Mesodermal cell (in vitro differentiated cells): ENCODE results near the gene NHSL2.

Source experiments
- H3K27ac ChIP-seq: 2 replicates; pipeline ENCODE4 v1.7.0; 2013; ENCODE audit warnings: mild to moderate bottlenecking, low read depth, low read length, moderate library complexity; ENCODE audit not compliant: severe bottlenecking
- H3K36me3 ChIP-seq: 2 replicates; pipeline ENCODE4 v1.7.1; 2013; ENCODE audit warnings: mild to moderate bottlenecking, low read length, moderate library complexity; ENCODE audit not compliant: control insufficient read depth, insufficient read depth
- H3K4me1 ChIP-seq: one replicate; pipeline ENCODE4 v1.7.1; 2013; ENCODE audit warnings: mild to moderate bottlenecking, low read length; ENCODE audit not compliant: insufficient read depth, control insufficient read depth, poor library complexity, severe bottlenecking
- H3K4me3 ChIP-seq: 2 replicates; pipeline ENCODE4 v1.7.0; 2013; ENCODE audit warnings: low read length, control low read depth, mild to moderate bottlenecking; ENCODE audit not compliant: insufficient read depth, poor library complexity, severe bottlenecking; ENCODE audit errors: extremely low read depth
- H3K9me3 ChIP-seq: 2 replicates; pipeline ENCODE4 v1.7.1; 2013; ENCODE audit warnings: mild to moderate bottlenecking, low read length, moderate library complexity; ENCODE audit not compliant: control insufficient read depth
- WGBS, 2 experiments: methylation state at CpG; one replicate each; pipeline ENCODE4 v1.1.5; 2013; ENCODE audit warnings: missing lambda C conversion rate in 2 of 2; ENCODE audit not compliant: insufficient coverage in 2 of 2; 5-methylcytosine and 5-hydroxymethylcytosine counted together

Gene NHSL2

GRCh38 chrX:72088761-72089160 lies 178.1 kb downstream of the NHSL2 start:
- no peaks in the 10 kb centered on the region for H3K9me3 ChIP-seq
- no peaks in the 10 kb centered on the region for H3K4me1 ChIP-seq
- H3K27ac ChIP-seq: no peak overlapping the region
- H3K4me3 ChIP-seq: no peak overlapping the region
- H3K36me3 ChIP-seq: no peaks in the 10 kb centered on the region
- 100% methylated on average over 2 of the region's 6 CpGs; no CpG with 5 or more reads in 1 of the 2 experiments for WGBS, 2 experiments

DNA sequence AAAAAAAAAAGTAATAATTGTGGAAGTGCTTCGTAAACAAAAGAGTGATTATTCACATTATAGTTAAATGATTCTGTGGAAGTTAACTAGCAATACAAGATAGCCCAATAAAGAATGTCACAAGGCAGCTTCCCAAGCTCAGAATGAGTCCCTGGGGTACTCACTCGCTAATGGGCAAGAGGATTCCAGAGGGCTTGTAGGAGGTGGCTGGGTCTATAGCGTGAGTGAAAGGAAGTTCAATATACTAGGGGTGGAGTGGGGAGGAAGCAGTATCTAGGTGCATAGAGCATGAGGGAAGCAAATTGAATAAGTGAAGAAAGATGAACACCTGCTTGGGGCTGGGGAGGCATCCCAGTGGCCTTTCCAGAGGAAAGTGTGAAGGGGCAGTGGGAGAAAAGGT lies 178.6 kb downstream of the NHSL2 start:
- H3K4me1 ChIP-seq: no peaks in the 10 kb centered on the region
- H3K4me3 ChIP-seq: no peak overlapping the region
- H3K9me3 ChIP-seq: no peaks in the 10 kb centered on the region
- H3K27ac ChIP-seq: no peak overlapping the region
- 100% methylated on average over 2 of the region's 3 CpGs; no CpG with 5 or more reads in 1 of the 2 experiments for WGBS, 2 experiments
- no peaks in the 10 kb centered on the region for H3K36me3 ChIP-seq

GRCh38 chrX:72094894-72095293 lies 184.2 kb downstream of the NHSL2 start:
- peak overlapping the region; percentile 71 for H3K27ac ChIP-seq
- H3K9me3 ChIP-seq: no peaks in the 10 kb centered on the region
- H3K4me3 ChIP-seq: no peak overlapping the region
- H3K4me1 ChIP-seq: peaks cover 4% of the 10 kb centered on the region
- peaks cover 2% of the 10 kb centered on the region for H3K36me3 ChIP-seq
- WGBS, 2 experiments: 43 to 56% methylated on average over 1 to 3 of the region's 4 CpGs

GRCh38 chrX:72095370-72095769 lies 184.7 kb downstream of the NHSL2 start:
- Histone ChIP-seq H3K36me3 (peaks cover 2% of the 10 kb centered on the region), H3K27ac (peak overlapping the region; percentile 71), H3K4me3 (no peak overlapping the region), H3K9me3 (no peaks in the 10 kb centered on the region), H3K4me1 (peaks cover 9% of the 10 kb centered on the region)
- WGBS, 2 experiments: no CpG with 5 or more reads among the region's 2 CpGs

DNA sequence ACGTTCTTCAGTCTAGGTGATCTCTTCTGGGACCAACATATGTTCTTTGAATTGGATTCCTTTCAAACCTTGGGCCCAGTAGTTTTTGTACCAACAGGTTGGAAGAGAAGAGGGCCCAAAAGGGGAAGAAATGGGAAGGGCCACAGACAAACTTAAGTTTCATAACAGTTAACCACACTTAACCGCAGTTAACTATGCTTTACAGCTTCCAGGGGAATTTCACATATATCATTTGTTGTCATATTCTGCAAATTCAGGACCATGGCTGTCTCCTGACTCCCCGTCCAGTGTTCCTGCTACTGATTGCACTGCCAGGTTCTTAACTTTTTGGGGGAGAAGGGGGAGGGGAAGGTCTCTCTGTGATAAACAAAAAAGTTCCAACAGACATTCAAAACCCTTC lies 186.5 kb downstream of the NHSL2 start:
- no peak overlapping the region for H3K27ac ChIP-seq
- no peak overlapping the region for H3K4me3 ChIP-seq
- H3K9me3 ChIP-seq: no peaks in the 10 kb centered on the region
- H3K36me3 ChIP-seq: peaks cover 2% of the 10 kb centered on the region
- no CpG with 5 or more reads among the region's 3 CpGs for WGBS, 2 experiments
- H3K4me1 ChIP-seq: peaks cover 17% of the 10 kb centered on the region

DNA sequence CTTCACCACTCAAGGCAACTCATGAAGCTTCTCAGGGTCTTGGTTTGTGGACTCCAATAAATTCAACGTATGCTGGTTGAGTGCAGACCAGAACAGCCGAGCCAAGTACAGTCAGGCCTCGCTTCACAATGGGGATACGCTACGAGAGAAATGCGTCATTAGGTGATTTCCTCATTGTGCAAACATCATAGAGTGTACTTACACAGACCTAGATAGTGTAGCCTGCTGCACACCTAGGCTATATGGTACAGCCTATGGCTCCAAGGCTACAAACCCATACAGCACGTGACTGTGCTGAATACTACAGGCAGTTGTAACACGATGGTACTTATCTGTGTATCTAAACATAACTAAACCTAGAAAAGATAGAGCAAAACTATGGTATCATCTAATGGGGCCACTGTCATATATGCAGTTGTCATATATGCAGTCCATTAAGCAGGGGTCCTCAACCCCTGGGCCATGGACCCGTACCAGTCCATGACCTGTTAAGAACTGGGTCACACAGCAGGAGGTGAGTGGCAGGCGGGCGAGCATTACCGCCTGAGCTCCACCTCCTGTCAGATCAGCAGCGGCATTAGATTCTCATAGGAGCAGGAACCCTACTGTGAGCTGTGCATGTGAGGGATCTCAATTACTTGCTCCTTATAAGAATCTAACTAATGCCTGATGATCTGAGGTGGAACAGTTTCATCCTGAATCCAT lies 189.6 kb downstream of the NHSL2 start:
- Histone ChIP-seq H3K4me1 (peaks cover 17% of the 10 kb centered on the region), H3K36me3 (peaks cover 2% of the 10 kb centered on the region), H3K4me3 (no peak overlapping the region), H3K9me3 (no peaks in the 10 kb centered on the region), H3K27ac (no peak overlapping the region)
- 91 to 100% methylated on average over 2 to 10 of the region's 13 CpGs for WGBS, 2 experiments

GRCh38 chrX:72100824-72101351 lies 190.2 kb downstream of the NHSL2 start:
- no peaks in the 10 kb centered on the region for H3K9me3 ChIP-seq
- WGBS, 2 experiments: 90 to 100% methylated on average over 1 to 5 of the region's 9 CpGs

GRCh38 chrX:72101597-72102037 lies 191.0 kb downstream of the NHSL2 start:
- Histone ChIP-seq H3K27ac (no peak overlapping the region), H3K9me3 (no peaks in the 10 kb centered on the region), H3K4me1 (peaks cover 14% of the 10 kb centered on the region), H3K4me3 (no peak overlapping the region), H3K36me3 (peaks cover 2% of the 10 kb centered on the region)
- 50 to 78% methylated on average over 1 of the region's 4 CpGs for WGBS, 2 experiments

More at GRCh38 chrX:72100824-72101351, 190.2 kb downstream of the NHSL2 start:
- no peak overlapping the region for H3K27ac ChIP-seq
- peaks cover 2% of the 10 kb centered on the region for H3K36me3 ChIP-seq
- H3K4me1 ChIP-seq: peaks cover 14% of the 10 kb centered on the region
- H3K4me3 ChIP-seq: no peak overlapping the region

DNA sequence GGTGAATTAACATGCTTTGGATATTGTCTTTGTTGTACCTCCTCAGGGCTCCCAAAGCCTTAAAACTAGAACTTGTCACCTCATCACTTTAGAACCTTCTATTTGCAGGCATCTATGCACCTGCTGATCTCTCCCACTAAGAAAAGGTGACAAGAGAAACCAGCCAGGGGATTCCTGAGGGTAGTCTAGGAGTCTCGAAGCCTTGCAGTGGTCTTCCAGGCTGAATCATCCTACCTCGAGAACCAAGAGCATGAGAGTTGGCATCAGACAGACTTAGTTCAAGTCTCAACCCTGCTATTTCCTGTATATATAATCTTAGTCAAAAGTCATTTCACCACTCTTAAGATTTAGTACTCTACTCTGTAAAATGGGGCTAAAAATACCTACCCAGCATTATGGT lies 191.5 kb downstream of the NHSL2 start:
- Histone ChIP-seq H3K27ac (no peak overlapping the region), H3K4me1 (peaks cover 14% of the 10 kb centered on the region), H3K9me3 (no peaks in the 10 kb centered on the region), H3K36me3 (peaks cover 2% of the 10 kb centered on the region), H3K4me3 (no peak overlapping the region)
- WGBS, 2 experiments: no CpG with 5 or more reads among the region's 2 CpGs

DNA sequence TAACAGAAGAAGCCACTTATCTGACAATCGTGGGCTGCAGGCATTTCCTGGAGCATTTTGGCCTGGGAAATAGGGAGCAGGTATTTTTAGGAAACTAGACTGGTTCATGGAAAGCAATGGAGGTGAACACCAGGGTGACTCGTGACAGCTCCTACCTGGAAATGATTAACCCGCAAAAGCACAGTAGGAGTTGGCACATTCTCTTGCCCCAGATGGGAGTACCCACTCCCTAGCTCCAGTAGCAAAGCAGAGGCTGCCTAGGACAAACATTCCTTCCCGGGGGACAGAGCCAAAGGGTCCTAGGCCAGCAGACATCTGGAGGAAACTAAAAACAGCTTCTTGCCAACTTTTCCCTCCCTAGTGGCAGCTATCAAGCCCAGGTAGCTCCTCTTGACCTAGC lies 192.1 kb downstream of the NHSL2 start:
- no peaks in the 10 kb centered on the region for H3K9me3 ChIP-seq
- H3K4me1 ChIP-seq: peaks cover 14% of the 10 kb centered on the region
- H3K4me3 ChIP-seq: no peak overlapping the region
- H3K36me3 ChIP-seq: peaks cover 2% of the 10 kb centered on the region
- 94 to 100% methylated on average over 1 to 3 of the region's 4 CpGs for WGBS, 2 experiments
- no peak overlapping the region for H3K27ac ChIP-seq

DNA sequence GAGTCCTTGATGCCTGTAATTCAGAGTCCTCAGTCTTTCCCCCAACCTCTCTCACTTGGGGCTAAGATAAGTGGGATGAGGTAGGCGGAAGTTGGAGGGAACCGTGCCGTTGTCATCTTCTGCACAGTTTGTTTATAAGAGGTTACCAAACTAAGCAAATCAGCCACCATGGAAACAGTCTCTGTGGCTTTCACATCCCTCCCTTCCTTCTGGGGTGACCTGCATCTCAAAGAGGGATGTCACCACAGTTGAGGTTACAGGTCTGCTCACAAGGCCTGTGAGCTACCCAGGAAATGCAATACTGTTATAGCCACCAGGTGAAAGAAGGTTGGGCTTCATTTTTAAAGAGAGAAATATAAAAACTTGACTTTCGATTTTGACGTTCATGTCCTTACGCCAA lies 194.8 kb downstream of the NHSL2 start:
- no CpG with 5 or more reads among the region's 6 CpGs for WGBS, 2 experiments
- Histone ChIP-seq H3K27ac (no peak overlapping the region), H3K4me3 (no peak overlapping the region), H3K9me3 (no peaks in the 10 kb centered on the region), H3K36me3 (no peaks in the 10 kb centered on the region), H3K4me1 (peaks cover 8% of the 10 kb centered on the region)
